ENCODE measurements around the gene TFEB. TPM values are rescaled to one million over a fixed set of nuclear protein-coding genes. Genes with fewer than 3 reads are reported as not detected.

Gene TFEB
- 14.1 and 14.9 TPM in 2 replicates for total RNA-seq

- Mint-ChIP-seq H3K4me1 (peaks cover 31% of the 10 kb centered on the region), H3K27me3 (no peaks in the 10 kb centered on the region), H3K9me3 (no peaks in the 10 kb centered on the region), H3K4me3 (peak within 1 kb of the TSS; percentile 86), H3K27ac (peak within 1 kb of the TSS; percentile 62), H3K36me3 (ENCODE audit: low read depth) (no peaks in the 10 kb centered on the region)
- DNase-seq: peak; percentile 99
- intact Hi-C loops (cut with micrococcal nuclease): loop anchor here (1.0 to 10.0 kb wide), 6 partner anchors 29 to 661 kb away; partner anchors contain the start of genes BYSL, MED20, NFYA and OARD1
These were observed at the start of gene TFEB for GRCh38 chr6:41735427-41736185. Gene TFEB (minus strand): TSS chr6:41735608. CDS start chr6:41691213, 44,395 bp downstream.

- no peaks in the 10 kb centered on the region for H3K9me3 Mint-ChIP-seq
- no peak overlapping the region for H3K27ac Mint-ChIP-seq
- H3K4me3 Mint-ChIP-seq: peak overlapping the region; percentile 59
- intact Hi-C loops (cut with micrococcal nuclease): loop anchor here (5.0 kb wide), 3 partner anchors 153 to 712 kb away; partner anchors contain the start of genes MRPS10, NFYA and OARD1
- DNase-seq: no peak
- H3K4me1 Mint-ChIP-seq: peaks cover 22% of the 10 kb centered on the region
- H3K27me3 Mint-ChIP-seq: peaks cover 21% of the 10 kb centered on the region
- H3K36me3 Mint-ChIP-seq (ENCODE audit: low read depth): peaks cover 14% of the 10 kb centered on the region
These were observed 49.3 kb upstream of the TFEB start for GRCh38 chr6:41784581-41785171.

- Mint-ChIP-seq H3K27ac (no peak overlapping the region), H3K9me3 (no peaks in the 10 kb centered on the region), H3K4me3 (no peak overlapping the region), H3K27me3 (peaks cover 21% of the 10 kb centered on the region), H3K36me3 (ENCODE audit: low read depth) (peaks cover 5% of the 10 kb centered on the region), H3K4me1 (peaks cover 23% of the 10 kb centered on the region)
- no peak for DNase-seq
- intact Hi-C loops (cut with micrococcal nuclease): no loop called here
These were observed 47.8 kb upstream of the TFEB start for GRCh38 chr6:41783106-41783780.

GRCh38 chr6:41781366-41781730, 45.9 kb upstream of the TFEB start:
- Mint-ChIP-seq H3K27ac (no peak overlapping the region), H3K27me3 (peaks cover 21% of the 10 kb centered on the region), H3K4me1 (peaks cover 25% of the 10 kb centered on the region), H3K36me3 (ENCODE audit: low read depth) (peaks cover 3% of the 10 kb centered on the region), H3K4me3 (peak overlapping the region; percentile 70), H3K9me3 (no peaks in the 10 kb centered on the region)
- intact Hi-C loops (cut with micrococcal nuclease): no loop called here
- DNase-seq: peak; percentile 63

- peaks cover 21% of the 10 kb centered on the region for H3K27me3 Mint-ChIP-seq
- intact Hi-C loops (cut with micrococcal nuclease): loop anchor here (1.0 kb wide), 3 partner anchors 45 to 386 kb away; partner anchors contain the start of gene TFEB
- H3K4me1 Mint-ChIP-seq: peaks cover 24% of the 10 kb centered on the region
- peak within 1 kb of the TSS; percentile 96 for H3K4me3 Mint-ChIP-seq
- H3K27ac Mint-ChIP-seq: peak within 1 kb of the TSS; percentile 81
- H3K36me3 Mint-ChIP-seq (ENCODE audit: low read depth): peaks cover 3% of the 10 kb centered on the region
- no peak for DNase-seq
- H3K9me3 Mint-ChIP-seq: no peaks in the 10 kb centered on the region
These were observed 45.4 kb upstream of the TFEB start, which contains the start of gene PRICKLE4 for GRCh38 chr6:41780551-41781365. Gene PRICKLE4 (plus strand): TSS chr6:41780782. CDS start chr6:41783474, 2,692 bp downstream.

GRCh38 chr6:41779788-41780550, 44.6 kb upstream of the TFEB start, which contains the start of gene FRS3:
Gene FRS3 (minus strand): TSS chr6:41779900. CDS start chr6:41776987, 2,913 bp downstream.
- Mint-ChIP-seq H3K27me3 (peaks cover 19% of the 10 kb centered on the region), H3K4me3 (peak within 1 kb of the TSS; percentile 96), H3K9me3 (no peaks in the 10 kb centered on the region), H3K36me3 (ENCODE audit: low read depth) (peaks cover 3% of the 10 kb centered on the region), H3K27ac (peak within 1 kb of the TSS; percentile 81), H3K4me1 (peaks cover 22% of the 10 kb centered on the region)
- peak; percentile 100 for DNase-seq
- intact Hi-C loops (cut with micrococcal nuclease): loop anchor here (1.0 kb wide), 4 partner anchors 7 to 386 kb away; partner anchors contain the start of genes TFEB and TOMM6

- peaks cover 20% of the 10 kb centered on the region for H3K4me1 Mint-ChIP-seq
- H3K27ac Mint-ChIP-seq: peak overlapping the region; percentile 72
- no peak for DNase-seq
- H3K4me3 Mint-ChIP-seq: peak overlapping the region; percentile 94
- intact Hi-C loops (cut with micrococcal nuclease): loop anchor here (1.0 kb wide), 1 partner anchor 8 kb away; the partner anchor contains the start of gene TOMM6
- peaks cover 14% of the 10 kb centered on the region for H3K27me3 Mint-ChIP-seq
- H3K36me3 Mint-ChIP-seq (ENCODE audit: low read depth): peaks cover 6% of the 10 kb centered on the region
- no peaks in the 10 kb centered on the region for H3K9me3 Mint-ChIP-seq
These were observed 43.9 kb upstream of the TFEB start for GRCh38 chr6:41779336-41779735.

GRCh38 chr6:41778895-41779294, 43.5 kb upstream of the TFEB start:
- intact Hi-C loops (cut with micrococcal nuclease): loop anchor here (1.0 kb wide), 1 partner anchor 8 kb away; the partner anchor contains the start of gene TOMM6
- Mint-ChIP-seq H3K27ac (peak overlapping the region; percentile 72), H3K9me3 (no peaks in the 10 kb centered on the region), H3K27me3 (peaks cover 12% of the 10 kb centered on the region), H3K4me3 (peak overlapping the region; percentile 94), H3K4me1 (peaks cover 19% of the 10 kb centered on the region), H3K36me3 (ENCODE audit: low read depth) (peaks cover 9% of the 10 kb centered on the region)
- no peak for DNase-seq

GRCh38 chr6:41777551-41778285, 42.3 kb upstream of the TFEB start:
- Mint-ChIP-seq H3K27me3 (peaks cover 11% of the 10 kb centered on the region), H3K4me3 (peak overlapping the region; percentile 14), H3K36me3 (ENCODE audit: low read depth) (peaks cover 10% of the 10 kb centered on the region), H3K27ac (no peak overlapping the region), H3K4me1 (peaks cover 19% of the 10 kb centered on the region), H3K9me3 (no peaks in the 10 kb centered on the region)
- no peak for DNase-seq
- intact Hi-C loops (cut with micrococcal nuclease): no loop called here

- Mint-ChIP-seq H3K27ac (no peak overlapping the region), H3K9me3 (no peaks in the 10 kb centered on the region), H3K36me3 (ENCODE audit: low read depth) (peaks cover 16% of the 10 kb centered on the region), H3K4me3 (no peak overlapping the region), H3K27me3 (peaks cover 2% of the 10 kb centered on the region), H3K4me1 (peaks cover 13% of the 10 kb centered on the region)
- intact Hi-C loops (cut with micrococcal nuclease): no loop called here
- no peak for DNase-seq
These were observed 40.0 kb upstream of the TFEB start for GRCh38 chr6:41775293-41775882.

GRCh38 chr6:41774841-41775240, 39.4 kb upstream of the TFEB start:
- no peak overlapping the region for H3K4me3 Mint-ChIP-seq

More at GRCh38 chr6:41774841-41775240, 39.4 kb upstream of the TFEB start:
- no peak overlapping the region for H3K27ac Mint-ChIP-seq
- H3K9me3 Mint-ChIP-seq: no peaks in the 10 kb centered on the region
- H3K4me1 Mint-ChIP-seq: peaks cover 9% of the 10 kb centered on the region
- peaks cover under 1% of the 10 kb centered on the region for H3K27me3 Mint-ChIP-seq
- intact Hi-C loops (cut with micrococcal nuclease): no loop called here
- no peak for DNase-seq
- H3K36me3 Mint-ChIP-seq (ENCODE audit: low read depth): peaks cover 16% of the 10 kb centered on the region
